ENCODE data around the gene FAM171A1. TPM values are rescaled to one million over a fixed set of nuclear protein-coding genes. Genes with fewer than 3 reads are reported as not detected.

Gene FAM171A1
- total and polyA plus RNA-seq, 2 donors (not counting 1 experiment from before 2014, with no cell fraction given) = 0.09 TPM; not detected in 1

Small RNA genes within 50 kb of the gene (small RNA-seq; reads per million reads assigned to genes)
- not detected for gene AL590365.1 (ENCODE audit: insufficient read length, low read depth, low replicate concordance)

Other genes starting within 250 kb of the FAM171A1 start
- gene NMT2, start 202.6 kb downstream of the FAM171A1 start, total RNA-seq = 72.1 and 73.3 TPM in 2 replicates
- gene NMT2, start 202.6 kb downstream of the FAM171A1 start, polyA plus RNA-seq = 2.8 and 5.9 TPM in 2 replicates